Chondrocyte (in vitro differentiated cells): ENCODE results near the gene HSPG2. TPM values are rescaled to one million over a fixed set of nuclear protein-coding genes. Genes with fewer than 3 reads are reported as not detected.

Source experiments
- DNase-seq: peaks from one replicate; pipeline ENCODE4 v3.0.0; 2021; ENCODE audit warnings: mixed read lengths, low spot score
- H3K27ac Mint-ChIP-seq: one replicate; pipeline ENCODE4 v1.8.0; 2021; ENCODE audit warnings: mild to moderate bottlenecking, moderate library complexity, mixed read lengths; ENCODE audit not compliant: unreplicated experiment
- H3K27me3 Mint-ChIP-seq: 2 replicates; pipeline ENCODE4 v1.8.0; 2021; ENCODE audit warnings: low read depth, mixed read lengths
- H3K36me3 Mint-ChIP-seq: 2 replicates; pipeline ENCODE4 v1.8.0; 2021; ENCODE audit warnings: low read depth, mixed read lengths
- H3K4me1 Mint-ChIP-seq: 2 replicates; pipeline ENCODE4 v1.8.0; 2021; ENCODE audit warnings: low read depth, mild to moderate bottlenecking, mixed read lengths
- H3K4me3 Mint-ChIP-seq: one replicate; pipeline ENCODE4 v1.8.0; 2021; ENCODE audit warnings: mild to moderate bottlenecking, moderate library complexity, mixed read lengths; ENCODE audit not compliant: unreplicated experiment
- H3K9me3 Mint-ChIP-seq: 2 replicates; pipeline ENCODE4 v1.8.0; 2021; ENCODE audit warnings: low read depth, mixed read lengths
- total RNA-seq: library from RNA; stranded (reverse); gene quantifications from 3 replicates; pipeline ENCODE4 v1.2.1, GENCODE V29; 2021
- TF ChIP-seq, protein P1 (sequence below): fragments of 200-600 bp; sonication (generic); IDR thresholded peaks from 2 replicates; pipeline ENCODE4 v1.5.0; 2021; ENCODE audit warnings: antibody characterized with exemption, mild to moderate bottlenecking, moderate library complexity

Gene HSPG2
- total RNA-seq, 1 donor from 2014 or later: 481 TPM

DNA sequence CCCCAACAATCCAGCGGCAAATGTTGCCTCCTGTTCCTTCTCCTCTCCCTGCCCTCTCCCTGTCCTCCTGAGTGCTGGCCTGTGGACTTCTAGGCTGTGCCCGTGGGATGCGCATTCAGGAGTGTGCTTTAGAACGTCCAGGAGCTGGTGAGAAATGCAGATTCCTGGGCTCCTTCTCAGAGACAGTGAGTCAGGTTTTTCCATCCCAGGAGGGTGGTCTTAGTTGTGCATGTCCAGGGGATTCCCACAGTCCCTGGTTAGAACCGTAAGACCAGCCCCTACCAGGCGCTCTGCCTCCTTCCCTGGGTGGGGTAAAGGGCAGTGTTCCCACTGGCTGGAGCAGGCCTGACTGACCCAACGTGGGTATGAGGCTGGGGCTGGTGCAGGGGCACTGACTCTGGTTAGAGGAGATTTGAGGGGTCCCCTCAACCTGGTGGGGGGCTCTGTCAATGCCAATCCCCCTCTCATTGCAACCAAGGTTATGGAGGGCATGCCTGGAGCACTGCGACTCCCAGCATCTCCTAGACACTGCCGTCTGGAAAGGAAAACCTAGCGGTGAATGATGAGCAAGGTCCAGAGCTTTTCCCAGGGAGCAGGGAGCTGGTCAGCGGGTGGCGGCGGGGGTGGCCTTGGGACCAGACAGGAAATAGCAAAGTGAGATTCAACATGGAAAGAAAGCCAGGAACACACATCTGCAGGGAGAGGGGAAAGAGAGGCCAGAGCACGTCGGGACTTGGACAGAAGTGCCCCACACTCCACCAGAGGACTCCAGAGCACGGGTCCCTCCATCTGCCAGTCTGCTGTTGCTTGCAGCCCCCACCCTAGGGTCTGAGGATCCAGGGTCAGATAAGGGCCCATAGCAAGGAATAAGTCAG is 38.5 kb downstream of the HSPG2 start:
- H3K4me1 Mint-ChIP-seq: peaks cover 79% of the 10 kb centered on the region
- H3K36me3 Mint-ChIP-seq: peaks cover 6% of the 10 kb centered on the region
- no peaks in the 10 kb centered on the region for H3K27me3 Mint-ChIP-seq
- no peak overlapping the region for H3K4me3 Mint-ChIP-seq
- TF ChIP-seq, protein P1, sequence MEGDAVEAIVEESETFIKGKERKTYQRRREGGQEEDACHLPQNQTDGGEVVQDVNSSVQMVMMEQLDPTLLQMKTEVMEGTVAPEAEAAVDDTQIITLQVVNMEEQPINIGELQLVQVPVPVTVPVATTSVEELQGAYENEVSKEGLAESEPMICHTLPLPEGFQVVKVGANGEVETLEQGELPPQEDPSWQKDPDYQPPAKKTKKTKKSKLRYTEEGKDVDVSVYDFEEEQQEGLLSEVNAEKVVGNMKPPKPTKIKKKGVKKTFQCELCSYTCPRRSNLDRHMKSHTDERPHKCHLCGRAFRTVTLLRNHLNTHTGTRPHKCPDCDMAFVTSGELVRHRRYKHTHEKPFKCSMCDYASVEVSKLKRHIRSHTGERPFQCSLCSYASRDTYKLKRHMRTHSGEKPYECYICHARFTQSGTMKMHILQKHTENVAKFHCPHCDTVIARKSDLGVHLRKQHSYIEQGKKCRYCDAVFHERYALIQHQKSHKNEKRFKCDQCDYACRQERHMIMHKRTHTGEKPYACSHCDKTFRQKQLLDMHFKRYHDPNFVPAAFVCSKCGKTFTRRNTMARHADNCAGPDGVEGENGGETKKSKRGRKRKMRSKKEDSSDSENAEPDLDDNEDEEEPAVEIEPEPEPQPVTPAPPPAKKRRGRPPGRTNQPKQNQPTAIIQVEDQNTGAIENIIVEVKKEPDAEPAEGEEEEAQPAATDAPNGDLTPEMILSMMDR: no peak
- H3K9me3 Mint-ChIP-seq: no peaks in the 10 kb centered on the region
- peak overlapping the region; percentile 92 for H3K27ac Mint-ChIP-seq
- DNase-seq: no peak

DNA sequence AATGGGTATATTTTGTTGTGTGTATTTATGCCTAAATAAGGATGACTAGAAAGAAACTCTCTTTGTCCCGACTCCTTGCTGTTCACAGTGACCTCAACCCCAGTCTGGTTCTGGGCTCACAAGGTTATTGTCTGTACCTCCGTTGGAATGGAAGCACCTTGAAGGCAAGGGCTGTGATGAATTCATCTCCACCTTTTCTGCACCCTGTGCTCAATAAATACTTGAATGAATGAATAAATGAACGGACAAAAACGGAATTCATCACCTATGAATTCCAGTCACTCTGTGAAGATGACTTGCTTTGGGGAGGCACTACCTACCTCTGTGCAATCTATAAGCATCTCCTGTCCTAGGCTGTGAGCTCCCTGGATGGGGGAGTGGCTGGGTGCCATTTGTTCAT is 39.3 kb downstream of the HSPG2 start:
- Mint-ChIP-seq H3K4me3 (no peak overlapping the region), H3K27me3 (no peaks in the 10 kb centered on the region), H3K4me1 (peaks cover 73% of the 10 kb centered on the region), H3K9me3 (no peaks in the 10 kb centered on the region), H3K36me3 (peaks cover 12% of the 10 kb centered on the region), H3K27ac (peak overlapping the region; percentile 78)
- TF ChIP-seq, protein P1: no peak
- DNase-seq: no peak

DNA sequence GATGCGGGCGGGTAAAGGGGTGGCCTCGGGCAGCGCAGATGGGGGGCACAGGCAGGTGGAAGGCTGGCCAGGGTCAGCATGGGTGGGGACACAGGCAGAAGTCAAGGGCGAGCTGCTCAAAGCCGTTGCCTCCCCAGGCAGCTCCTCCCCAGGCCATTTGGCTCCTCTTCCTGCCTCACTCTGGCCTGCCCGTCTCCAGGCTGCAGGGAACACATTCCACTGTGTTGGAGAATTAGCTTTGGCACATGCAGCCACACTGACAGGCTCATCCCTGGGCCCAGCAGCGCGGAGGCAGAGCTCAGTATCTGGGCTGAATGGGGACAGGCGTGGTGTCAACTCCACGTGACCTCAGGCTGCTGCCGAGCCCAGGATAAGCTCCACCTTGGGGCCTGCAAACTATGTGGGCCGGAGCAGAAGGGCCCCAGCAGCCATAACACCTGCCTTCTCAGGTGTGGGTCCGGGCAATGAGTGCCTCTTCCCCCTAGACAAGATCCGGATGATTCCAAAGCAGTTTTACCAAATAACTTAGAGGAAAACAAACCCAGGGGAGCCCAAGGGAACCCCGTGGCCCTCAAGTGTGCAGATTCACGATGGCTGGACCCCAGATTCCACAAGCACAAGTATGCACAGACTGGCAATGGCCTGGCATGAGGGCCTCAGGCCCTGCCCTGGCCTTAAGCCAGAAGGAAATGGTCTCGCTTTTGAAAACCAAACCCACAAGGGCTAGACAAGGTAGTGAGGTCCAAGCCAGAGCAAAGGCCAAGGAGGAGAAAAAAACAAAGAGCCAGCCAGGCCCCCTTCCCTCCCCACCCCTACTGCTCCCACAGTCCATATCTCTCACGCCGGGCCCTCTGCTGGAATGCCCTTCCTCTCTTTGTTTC is 40.2 kb downstream of the HSPG2 start:
- no peaks in the 10 kb centered on the region for H3K27me3 Mint-ChIP-seq
- DNase-seq: no peak
- peaks cover 64% of the 10 kb centered on the region for H3K4me1 Mint-ChIP-seq
- H3K36me3 Mint-ChIP-seq: peaks cover 12% of the 10 kb centered on the region
- peak overlapping the region; percentile 12 for H3K4me3 Mint-ChIP-seq
- TF ChIP-seq, protein P1: no peak
- no peaks in the 10 kb centered on the region for H3K9me3 Mint-ChIP-seq
- peak overlapping the region; percentile 78 for H3K27ac Mint-ChIP-seq

DNA sequence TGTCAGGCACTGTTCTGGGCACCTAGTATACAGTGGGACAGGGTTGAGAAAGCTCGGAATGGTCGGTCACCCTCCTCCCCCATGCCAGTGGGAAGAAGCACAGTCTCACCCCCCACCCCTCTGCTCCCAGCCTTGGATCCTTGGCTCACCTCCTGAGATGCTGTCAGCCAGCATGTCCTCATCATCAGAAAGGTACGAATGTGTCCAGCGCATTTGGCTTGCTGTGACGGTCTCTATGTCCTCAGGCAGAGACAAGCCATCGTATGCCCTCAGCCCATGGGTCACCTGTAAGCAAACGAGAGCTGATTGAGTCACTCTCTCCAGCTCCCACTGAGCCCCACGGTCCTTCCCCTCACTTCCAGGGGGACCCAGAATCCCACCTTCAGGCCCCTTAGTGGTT is 41.1 kb downstream of the HSPG2 start:
- Mint-ChIP-seq H3K36me3 (peaks cover 16% of the 10 kb centered on the region), H3K9me3 (no peaks in the 10 kb centered on the region), H3K4me3 (no peak overlapping the region), H3K27ac (peak overlapping the region; percentile 74), H3K27me3 (no peaks in the 10 kb centered on the region), H3K4me1 (peaks cover 55% of the 10 kb centered on the region)
- TF ChIP-seq, protein P1: no peak
- DNase-seq: no peak
